ENCODE data around the gene PPM1J. TPM values are rescaled to one million over a fixed set of nuclear protein-coding genes. Genes with fewer than 3 reads are reported as not detected.

PPM1J gene
- total RNA-seq, 1 donor from 2014 or later = 1.4 TPM

DNA sequence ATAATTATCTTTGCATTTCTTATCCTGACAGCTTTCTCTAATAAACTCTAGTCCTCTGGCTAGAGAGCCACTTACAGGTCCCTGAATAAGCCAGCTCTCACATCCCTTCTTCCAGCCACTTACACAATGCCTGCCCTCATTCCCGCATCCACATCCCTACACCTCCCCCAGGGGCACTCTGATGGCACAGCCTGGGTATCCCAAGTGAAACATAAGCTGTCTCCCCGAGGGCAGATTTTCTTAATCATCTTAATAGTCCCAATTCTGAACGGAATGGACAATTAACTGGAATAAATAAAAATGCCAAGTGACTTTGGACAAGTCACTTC, 13.1 kb downstream of the PPM1J start:
- H3K27me3 Mint-ChIP-seq (ENCODE audit: low read depth) = peaks cover 6% of the 10 kb centered on the region
- peak overlapping the region; percentile 19 for H3K4me3 Mint-ChIP-seq
- H3K4me1 Mint-ChIP-seq = peaks cover 68% of the 10 kb centered on the region
- H3K9me3 Mint-ChIP-seq = no peaks in the 10 kb centered on the region
- TF ChIP-seq CTCF (conservative IDR thresholded peaks at IDR 0.05) = no peak
- peak overlapping the region; percentile 95 for H3K27ac Mint-ChIP-seq (ENCODE audit: unreplicated experiment)
- H3K36me3 Mint-ChIP-seq (ENCODE audit: low read depth) = peaks cover 7% of the 10 kb centered on the region
- no peak for DNase-seq (ENCODE audit: low read depth, low spot score)

- DNase-seq (ENCODE audit: low read depth, low spot score) = no peak
- Mint-ChIP-seq H3K4me3 (peak overlapping the region; percentile 80), H3K36me3 (ENCODE audit: low read depth) (peaks cover 7% of the 10 kb centered on the region)
Observed at GRCh38 chr1:112701227-112702066, 13.7 kb downstream of the PPM1J start.

GRCh38 chr1:112700290-112701226, 14.6 kb downstream of the PPM1J start:
- Mint-ChIP-seq H3K36me3 (ENCODE audit: low read depth) (peaks cover 7% of the 10 kb centered on the region), H3K4me3 (peak overlapping the region; percentile 80), H3K9me3 (no peaks in the 10 kb centered on the region), H3K4me1 (peaks cover 59% of the 10 kb centered on the region), H3K27ac (ENCODE audit: unreplicated experiment) (peak overlapping the region; percentile 95), H3K27me3 (ENCODE audit: low read depth) (peaks cover 6% of the 10 kb centered on the region)
- TF ChIP-seq CTCF (conservative IDR thresholded peaks at IDR 0.05) = no peak
- DNase-seq (ENCODE audit: low read depth, low spot score) = peak; percentile 62

More at GRCh38 chr1:112701227-112702066, 13.7 kb downstream of the PPM1J start:
- Mint-ChIP-seq H3K9me3 (no peaks in the 10 kb centered on the region), H3K27ac (ENCODE audit: unreplicated experiment) (peak overlapping the region; percentile 95), H3K27me3 (ENCODE audit: low read depth) (peaks cover 6% of the 10 kb centered on the region), H3K4me1 (peaks cover 67% of the 10 kb centered on the region)
- no peak for TF ChIP-seq CTCF (conservative IDR thresholded peaks at IDR 0.05)

DNA sequence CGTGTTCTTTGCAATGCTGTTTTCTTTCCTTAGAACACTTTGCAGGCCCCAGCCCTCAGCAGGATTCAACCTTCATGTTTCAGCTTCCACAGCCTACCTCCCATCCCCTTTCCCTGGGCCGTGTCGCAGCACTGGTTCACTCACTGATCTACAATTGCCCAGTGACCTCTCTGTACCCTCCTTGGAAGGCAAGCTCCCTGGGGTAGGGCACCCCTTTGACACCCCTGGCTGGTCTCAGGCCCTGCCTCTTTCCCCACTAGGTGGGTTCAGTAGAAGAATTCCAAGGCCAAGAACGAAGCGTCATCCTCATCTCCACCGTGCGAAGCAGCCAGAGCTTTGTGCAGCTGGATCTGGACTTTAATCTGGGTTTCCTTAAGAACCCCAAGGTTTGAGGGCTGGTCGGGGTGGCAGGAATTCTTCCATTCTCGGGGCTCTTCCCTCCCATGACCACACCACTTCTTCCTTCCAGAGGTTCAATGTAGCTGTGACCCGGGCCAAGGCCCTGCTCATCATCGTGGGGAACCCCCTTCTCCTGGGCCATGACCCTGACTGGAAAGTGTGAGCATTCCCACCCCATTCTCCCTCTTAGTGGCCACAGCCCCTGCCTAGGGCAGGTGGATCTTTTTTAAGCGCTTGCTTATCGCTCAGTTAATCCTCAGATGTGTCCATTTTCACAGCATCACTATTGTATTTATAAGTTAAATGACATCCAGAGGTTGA, 15.5 kb downstream of the PPM1J start:
- peaks cover 7% of the 10 kb centered on the region for H3K36me3 Mint-ChIP-seq (ENCODE audit: low read depth)
- H3K9me3 Mint-ChIP-seq = no peaks in the 10 kb centered on the region
- peak overlapping the region; percentile 12 for H3K27ac Mint-ChIP-seq (ENCODE audit: unreplicated experiment)
- DNase-seq (ENCODE audit: low read depth, low spot score) = no peak
- peak overlapping the region; percentile 49 for H3K4me3 Mint-ChIP-seq
- peaks cover 4% of the 10 kb centered on the region for H3K27me3 Mint-ChIP-seq (ENCODE audit: low read depth)
- TF ChIP-seq CTCF (conservative IDR thresholded peaks at IDR 0.05) = no peak
- H3K4me1 Mint-ChIP-seq = peaks cover 49% of the 10 kb centered on the region
